ENCODE data around the gene NPLOC4.

The NPLOC4 gene

GRCh38 chr17:81582749-81583148 lies 54.2 kb downstream of the NPLOC4 start:
- DNase-seq = no peak

- DNase-seq = no peak
Measured at GRCh38 chr17:81582341-81582740, 54.6 kb downstream of the NPLOC4 start.

DNA sequence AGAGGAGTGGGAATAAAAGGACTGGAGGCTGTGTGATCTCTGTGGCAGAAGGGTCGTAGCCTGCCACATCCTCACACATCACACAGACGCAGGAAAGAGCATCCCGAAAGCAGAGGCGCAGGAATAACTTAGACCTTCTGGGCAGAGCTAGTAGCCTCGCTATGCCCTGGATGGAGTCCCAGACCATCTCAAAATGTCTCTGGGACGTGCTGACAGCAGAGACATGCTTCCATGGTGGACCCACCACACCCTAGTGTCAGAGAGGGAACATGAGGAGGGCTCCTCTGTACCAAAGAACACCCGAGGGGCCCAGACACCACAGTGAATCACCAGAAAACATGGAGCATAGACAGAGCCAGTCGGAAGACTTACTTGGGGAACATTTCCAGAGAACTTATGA lies 55.2 kb downstream of the NPLOC4 start:
- DNase-seq = no peak

GRCh38 chr17:81580481-81580880 lies 56.4 kb downstream of the NPLOC4 start:
- no peak for DNase-seq

DNA sequence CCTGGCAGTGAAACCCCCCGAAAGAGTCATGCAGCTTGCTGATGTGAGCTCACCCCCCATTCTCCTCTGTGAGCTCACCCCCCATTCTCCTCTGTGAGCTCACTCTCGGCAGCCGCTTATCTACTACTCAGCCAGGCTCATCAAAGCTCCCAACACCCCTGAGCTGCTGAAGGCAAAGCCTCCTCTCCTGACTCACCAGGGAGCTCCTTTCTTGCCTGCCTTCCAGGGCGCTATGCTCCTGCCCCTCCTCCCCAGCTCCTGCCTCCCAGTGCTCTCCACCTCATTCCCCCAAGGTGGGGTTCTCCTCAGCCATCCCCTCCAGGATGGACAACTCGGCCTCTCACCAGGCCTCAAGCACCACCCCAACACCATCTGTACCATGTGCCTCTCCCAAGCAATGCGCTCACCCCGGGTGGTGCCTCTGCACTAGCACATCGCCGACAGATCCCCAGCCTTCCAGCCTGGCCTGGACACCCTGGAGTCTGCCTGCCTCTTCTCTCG lies 57.0 kb downstream of the NPLOC4 start:
- DNase-seq = no peak

- DNase-seq = no peak
Measured at GRCh38 chr17:81579298-81579697, 57.6 kb downstream of the NPLOC4 start.

DNA sequence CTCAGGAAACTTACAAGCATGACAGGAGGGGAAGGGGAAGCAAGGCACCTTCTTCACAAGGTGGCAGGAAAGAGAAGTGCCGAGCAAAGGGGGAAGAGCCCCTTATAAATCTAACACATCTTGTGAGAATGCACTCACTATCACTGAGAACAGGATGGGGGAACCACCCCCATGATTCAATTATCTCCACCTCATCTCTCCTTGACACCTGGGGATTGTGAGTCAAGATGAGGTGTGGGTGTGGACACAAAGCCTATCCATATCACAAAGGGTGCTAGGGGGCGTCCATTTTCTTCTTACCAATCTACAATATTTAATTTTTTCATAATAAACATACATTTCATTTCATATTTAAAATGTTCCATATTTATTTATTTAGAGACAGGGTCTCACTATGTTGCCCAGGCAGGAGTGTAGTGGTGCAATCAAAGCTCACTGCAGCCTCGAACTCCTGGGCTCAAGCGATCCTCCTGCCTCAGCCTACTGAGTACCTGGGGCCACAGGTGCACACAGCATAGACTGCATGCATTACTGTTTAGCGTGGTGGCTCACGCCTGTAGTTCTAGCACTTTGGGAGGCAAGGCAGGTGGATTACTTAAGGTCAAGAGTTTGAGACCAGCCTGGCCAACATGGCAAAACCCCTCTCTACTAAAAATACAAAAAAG lies 58.2 kb downstream of the NPLOC4 start:
- no peak for DNase-seq

GRCh38 chr17:81578038-81578441 lies 58.9 kb downstream of the NPLOC4 start:
- no peak for DNase-seq

- DNase-seq = no peak
Measured at GRCh38 chr17:81577278-81578000, 59.5 kb downstream of the NPLOC4 start.

- no peak for DNase-seq
Measured at GRCh38 chr17:81576621-81577277, 60.2 kb downstream of the NPLOC4 start.

DNA sequence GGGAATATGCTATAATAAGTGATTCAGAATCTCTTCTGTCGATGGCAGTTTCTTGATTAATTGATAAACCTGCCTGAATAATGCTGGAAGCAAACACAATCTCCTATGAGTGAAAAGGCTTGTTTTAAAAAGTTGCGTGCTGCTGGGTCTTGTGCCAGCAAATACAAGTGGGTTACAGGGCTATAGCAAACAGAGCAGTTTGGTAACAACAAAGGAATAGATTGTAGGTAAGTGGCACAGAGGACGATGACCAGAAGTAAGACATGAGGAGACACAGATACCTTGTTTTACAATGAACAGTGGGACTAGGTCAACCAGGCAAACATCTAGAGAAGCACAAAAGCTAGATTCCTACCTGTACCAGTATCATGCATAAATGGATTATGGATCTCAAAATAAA lies 61.1 kb downstream of the NPLOC4 start:
- no peak for DNase-seq

- DNase-seq = no peak
Measured at GRCh38 chr17:81574643-81574956, 62.3 kb downstream of the NPLOC4 start.

GRCh38 chr17:81573794-81574642 lies 62.9 kb downstream of the NPLOC4 start:
- no peak for DNase-seq

DNA sequence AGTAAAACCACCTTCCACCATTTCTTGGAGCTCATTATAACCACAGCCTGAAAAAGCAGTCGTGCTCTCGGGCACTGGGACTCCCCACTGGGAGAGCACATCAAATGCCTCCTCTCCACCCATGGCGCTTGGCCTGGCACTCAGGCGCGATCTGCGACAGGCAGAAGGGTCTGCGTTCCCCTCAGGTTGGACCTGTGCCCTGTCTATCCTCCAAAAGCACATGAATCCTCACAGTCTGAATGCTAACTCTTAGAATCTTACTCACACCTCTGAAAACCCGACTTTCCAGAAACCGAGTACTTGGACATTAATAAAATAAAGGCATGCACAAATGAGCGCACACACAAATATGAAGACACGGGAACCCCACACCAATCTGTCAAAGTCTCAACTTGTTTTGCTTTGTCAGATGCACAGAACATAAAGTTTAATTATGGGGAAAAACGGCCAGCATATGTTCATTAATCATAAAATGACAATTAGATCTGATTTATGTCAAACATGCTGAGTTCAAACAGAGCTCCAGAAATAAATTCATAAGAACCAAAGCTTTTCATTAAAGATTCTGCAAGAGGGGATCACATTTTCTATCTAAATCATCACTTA lies 64.2 kb downstream of the NPLOC4 start:
- DNase-seq = no peak

DNA sequence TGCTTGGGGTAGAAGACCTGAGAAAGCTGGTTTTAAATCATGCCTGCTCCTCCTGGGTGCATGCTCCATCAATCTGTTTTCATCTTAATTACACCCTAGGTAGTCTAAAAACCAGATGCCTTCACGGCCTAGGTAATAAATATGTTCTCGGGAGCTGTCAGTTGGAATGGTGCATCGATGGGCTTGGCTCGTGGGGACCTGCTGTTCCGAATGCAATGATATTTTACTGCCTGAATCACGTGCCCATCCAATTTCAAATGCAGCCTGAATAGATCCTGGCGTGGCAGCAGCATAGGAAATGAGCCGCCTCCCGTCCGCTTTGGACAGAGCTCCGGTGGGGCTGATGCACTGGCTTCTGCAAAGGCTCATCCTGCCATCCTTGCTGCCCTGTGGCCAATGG lies 65.9 kb downstream of the NPLOC4 start:
- DNase-seq = no peak

DNA sequence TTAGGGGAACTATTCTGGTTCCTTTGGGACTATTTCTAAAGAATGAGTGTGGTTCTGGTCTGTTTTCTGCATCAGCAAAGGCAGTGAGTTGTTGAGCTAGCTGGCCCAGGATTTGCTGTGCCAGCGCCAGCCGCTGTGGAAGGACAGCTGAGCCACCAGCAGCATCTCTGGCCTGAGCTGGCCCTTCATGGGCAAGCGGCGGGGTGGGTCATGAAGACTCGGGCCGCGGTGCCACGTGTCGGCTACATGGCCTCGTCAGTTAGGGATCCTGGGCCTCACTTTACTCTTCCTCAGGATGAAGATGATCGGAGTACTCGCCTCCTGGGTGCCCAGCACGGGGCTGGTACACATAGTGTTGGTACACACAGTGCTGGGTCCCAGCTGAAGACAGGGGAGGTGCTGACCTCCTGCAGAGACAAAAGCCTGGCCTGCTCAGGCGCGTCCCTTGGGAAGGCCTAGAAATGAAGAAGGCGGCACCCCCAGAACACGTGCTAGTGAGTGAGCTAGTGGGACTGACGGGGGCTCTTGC lies 66.9 kb downstream of the NPLOC4 start:
- DNase-seq = no peak

DNA sequence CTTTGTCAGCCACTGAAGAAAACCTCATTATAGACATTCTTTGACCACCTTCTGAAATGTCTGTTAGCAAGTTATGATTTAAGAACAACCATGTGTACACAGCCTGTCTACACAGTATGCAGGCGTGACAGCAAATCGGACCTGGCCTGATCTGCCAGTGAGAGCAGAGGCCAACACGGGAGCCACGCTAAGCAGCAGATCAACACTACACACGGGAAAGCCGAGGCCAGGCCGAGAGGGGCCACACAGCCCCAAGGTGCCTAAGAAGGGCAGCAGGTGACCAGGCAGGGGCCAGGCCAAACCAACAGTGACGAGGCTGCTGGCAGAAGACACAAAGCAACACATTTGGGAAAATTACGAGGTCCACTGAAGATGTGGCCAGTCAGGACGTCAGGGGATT lies 68.5 kb downstream of the NPLOC4 start:
- DNase-seq = no peak

GRCh38 chr17:81567191-81567590 lies 69.7 kb downstream of the NPLOC4 start:
- DNase-seq = no peak

DNA sequence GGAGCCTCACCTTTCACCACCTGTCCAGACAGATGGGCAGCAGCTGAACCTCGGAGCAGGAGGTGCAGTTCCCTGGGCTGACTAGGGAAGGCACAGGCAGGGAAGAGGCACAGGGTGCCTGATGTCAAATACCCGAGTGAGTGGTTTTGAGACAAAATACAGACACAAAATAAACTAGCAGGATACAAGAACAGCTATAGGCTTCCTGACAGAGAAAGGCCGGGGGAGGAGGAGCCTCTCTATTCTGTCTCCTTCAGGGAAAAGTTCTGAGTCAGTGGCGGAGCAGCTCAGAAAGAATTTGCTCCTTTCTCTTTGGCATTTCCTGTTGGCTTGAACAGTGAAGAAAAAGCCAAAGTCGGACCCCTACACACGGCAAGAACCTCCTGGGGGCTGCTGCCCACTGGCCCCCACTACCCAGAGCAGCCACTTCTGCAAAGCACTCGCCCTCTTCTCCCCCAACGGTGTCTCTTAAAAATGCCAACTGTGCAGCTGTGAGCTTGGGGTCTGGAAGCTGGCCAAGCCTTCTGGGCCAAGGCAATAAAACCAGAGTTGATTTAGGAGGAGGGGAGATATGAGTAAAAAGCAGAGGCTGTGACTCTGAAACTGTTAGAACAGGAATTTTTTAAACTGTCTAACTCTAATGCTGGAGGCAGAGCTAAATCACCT lies 70.3 kb downstream of the NPLOC4 start:
- DNase-seq = no peak

GRCh38 chr17:81565231-81565630 lies 71.7 kb downstream of the NPLOC4 start:
- DNase-seq = no peak

DNA sequence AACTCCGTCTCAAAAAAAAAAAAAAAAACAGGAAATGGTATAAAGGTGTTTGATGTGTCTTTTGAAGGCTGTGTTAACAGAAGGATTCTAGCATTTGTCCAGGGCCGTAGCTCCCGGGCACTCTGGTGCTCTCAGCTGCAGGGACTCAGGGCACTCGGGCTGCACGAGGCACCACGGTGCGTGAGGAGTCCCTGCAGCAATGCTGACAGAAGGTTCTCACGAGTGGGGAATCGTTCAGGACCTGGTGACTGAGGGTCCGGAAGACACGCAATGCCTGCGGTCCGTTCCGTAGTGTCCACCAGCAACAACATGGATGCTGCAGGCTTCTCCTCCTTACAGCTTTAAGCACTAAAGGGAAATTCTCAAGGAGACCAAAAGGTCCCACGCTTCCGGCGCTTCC lies 72.1 kb downstream of the NPLOC4 start:
- DNase-seq = no peak
